HG02973 (cell line): ENCODE measurements around the gene SP8.

Experiments
- ATAC-seq: cut with Tn5 transposase; IDR thresholded peaks from one replicate; pipeline ENCODE4 v1.9.1; 2021; ENCODE audit warnings: moderate library complexity; ENCODE audit not compliant: unreplicated experiment

Gene SP8

GRCh38 chr7:20795361-20795760 lies 8.7 kb upstream of the SP8 start:
- no peak for ATAC-seq

DNA sequence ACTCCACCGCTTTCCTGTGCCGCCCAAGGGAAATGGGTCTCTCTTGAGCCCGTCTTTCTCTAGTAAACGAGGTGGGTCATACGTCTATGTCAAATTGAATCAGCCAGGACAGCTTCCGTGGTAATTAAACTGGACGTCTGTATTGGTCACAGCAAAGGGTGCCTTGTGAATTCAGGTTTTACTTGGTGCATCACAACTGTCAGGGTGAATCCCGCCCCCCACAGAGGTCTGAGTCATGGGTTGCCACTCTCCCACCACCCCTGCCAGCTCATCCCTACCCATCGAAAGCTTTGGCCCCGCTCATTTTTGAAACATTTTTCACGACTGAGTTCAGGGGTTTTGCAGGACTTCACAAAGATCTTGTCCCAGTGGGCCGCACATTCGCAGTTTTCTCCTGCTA lies 8.0 kb upstream of the SP8 start:
- ATAC-seq, result no peak

DNA sequence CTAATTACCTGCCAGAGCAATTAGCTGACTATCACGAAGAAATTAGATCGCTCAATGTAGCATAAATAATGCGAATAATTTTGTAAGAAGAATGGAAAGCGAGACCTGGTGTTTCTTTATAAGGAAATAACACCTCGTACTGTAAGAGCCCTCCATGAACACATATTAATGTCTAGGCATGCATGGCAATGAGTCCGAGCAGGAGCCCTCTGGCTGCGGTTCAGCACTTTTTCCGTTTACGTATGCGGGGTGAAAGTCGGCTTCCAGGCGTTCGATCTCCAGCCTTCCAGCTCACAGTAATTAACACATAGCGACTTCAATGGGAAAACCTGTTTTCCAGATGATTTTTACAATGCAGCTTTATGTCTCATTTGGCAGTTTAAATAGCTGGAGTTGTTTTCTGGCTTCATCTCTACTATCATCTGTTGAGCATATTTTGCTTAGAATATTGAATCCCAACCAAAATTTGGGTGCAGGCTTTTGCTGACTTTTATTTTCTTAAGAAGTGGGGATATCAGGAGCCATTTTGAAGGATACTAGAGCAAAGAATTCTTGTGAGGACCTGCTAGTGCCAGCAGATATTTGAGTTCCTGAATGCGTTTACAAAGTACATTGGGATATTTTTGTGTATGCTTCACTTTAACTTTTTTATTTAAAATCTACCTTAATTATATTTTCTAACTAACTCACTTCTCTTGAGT lies 7.2 kb upstream of the SP8 start:
- ATAC-seq, result no peak

DNA sequence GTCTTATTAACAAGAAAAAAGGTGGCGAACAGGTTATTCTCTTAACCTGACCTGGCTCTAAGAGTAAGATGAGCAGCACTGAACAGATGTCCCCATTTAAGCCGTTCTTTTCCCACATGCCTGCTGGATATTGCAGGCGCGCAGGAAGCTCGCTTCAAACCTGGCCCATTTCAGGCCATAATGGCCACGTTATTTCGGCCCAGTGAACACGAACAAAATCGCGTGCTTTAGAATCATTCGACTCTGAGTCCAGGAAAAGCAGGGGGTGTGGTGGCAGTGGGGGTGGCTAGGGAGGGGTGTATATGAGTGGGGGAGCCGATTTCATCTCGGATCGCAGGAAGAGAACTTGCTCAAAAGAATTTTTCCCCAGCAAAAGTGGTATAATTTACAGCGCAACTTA lies 6.6 kb upstream of the SP8 start:
- ATAC-seq, result no peak

- no peak for ATAC-seq
Observed at GRCh38 chr7:20791538-20792434, 5.1 kb upstream of the SP8 start.

DNA sequence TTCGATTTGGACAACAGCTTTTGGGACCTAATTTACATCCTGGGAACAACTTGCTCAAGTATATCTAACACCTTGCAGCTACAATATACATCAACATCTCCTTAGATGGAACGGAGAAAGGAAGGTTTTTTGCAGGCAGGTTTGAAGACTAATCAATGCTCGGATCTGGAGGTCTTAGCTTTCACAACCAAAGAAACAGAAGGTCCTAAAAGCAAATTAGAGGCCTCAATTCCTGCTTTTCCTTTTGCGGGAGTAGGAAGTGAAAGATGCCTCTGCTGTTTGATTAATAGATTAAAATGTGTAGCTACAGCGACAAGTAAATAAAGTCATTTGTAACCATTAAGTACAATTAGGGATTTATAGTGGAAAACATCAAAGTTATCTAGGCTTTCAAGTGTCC lies 3.7 kb upstream of the SP8 start:
- no peak for ATAC-seq

DNA sequence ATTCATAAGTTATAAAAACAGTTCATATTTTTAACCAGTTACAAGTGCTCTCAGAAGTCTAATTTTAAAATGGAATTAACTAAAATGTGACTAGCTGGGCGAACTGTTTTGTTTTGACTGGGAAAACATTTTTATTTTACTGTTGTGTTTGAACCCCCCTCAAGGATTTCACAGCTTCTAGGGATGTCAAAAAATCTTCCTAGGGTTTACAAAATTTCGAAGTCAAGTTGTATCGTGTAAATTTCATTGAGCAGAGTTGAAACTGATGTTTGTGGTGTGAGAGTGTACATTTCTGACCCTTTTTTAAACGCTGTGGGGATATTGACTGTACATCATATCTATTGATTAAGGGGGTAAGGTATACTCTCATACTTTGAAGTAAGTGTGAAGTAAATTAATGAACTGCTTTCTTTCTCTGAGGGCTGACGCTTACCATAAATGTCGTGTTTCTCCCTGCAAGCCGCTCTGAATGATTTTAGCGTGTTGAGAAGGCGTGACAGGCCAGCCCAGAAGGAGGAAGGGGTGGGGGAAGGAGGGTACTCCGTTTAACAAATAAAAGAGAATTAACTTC lies 1.8 kb upstream of the SP8 start:
- no peak for ATAC-seq

GRCh38 chr7:20787660-20788419 lies 1.2 kb upstream of the SP8 start:
- no peak for ATAC-seq

DNA sequence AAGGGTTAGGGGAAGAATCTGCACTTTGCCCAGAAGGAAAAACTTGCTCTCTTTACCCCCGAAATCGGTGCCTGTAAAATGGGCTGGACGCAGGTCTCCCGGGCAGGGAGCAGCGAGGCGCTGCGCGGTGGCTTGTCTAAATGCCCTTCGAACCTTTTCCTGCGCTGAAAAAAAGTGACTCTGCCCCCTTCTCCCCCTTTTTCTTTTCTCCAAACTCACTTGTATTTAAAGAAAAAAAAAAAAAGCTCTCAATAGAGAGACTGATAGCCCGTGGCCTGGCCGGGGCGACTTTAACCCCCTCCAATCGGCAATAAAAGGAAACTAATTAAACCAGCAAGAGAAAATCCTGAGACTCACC lies 286 bp downstream of the SP8 start:
- ATAC-seq, result no peak

- no peak for ATAC-seq
Observed at GRCh38 chr7:20786049-20786412, 655 bp downstream of the SP8 start.

GRCh38 chr7:20785157-20786048 lies 1.3 kb downstream of the SP8 start:
- no peak for ATAC-seq

DNA sequence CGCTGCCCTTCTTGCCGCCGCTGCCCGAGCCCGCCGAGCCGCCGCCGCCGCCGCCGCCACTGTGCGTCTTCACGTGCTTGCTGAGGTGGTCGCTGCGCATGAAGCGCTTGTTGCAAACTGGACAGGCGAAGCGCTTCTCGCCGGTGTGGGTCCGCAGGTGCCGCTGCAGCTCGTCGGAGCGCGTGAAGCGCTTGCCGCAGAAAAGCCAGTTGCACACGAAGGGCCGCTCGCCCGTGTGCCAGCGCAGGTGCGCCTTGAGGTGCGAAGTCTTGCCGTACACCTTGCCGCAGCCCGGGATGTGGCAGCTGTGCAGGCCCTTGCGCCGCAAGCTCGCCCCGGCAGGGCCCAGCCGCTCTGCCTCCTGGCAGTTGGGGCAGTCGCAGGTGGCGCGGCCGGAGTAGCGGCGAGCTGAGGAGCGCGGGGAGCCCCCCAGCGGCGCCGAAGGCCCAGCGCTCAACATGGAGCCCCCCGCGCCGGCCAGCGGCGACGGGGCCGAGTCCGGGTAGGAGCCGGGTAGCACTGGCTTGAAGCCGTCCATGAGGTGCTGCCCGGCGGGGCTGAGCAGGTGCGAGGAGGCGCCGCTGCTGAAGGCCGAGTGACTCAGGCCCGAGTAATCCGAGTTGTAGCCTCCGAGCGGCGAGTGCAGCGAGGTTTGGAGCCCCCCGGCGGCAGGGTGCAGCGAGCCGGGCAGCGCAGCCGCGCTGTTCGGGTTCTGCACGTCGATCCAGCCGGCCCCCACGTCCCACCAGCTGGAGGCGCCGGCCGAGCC lies 2.1 kb downstream of the SP8 start:
- ATAC-seq, result no peak

- ATAC-seq, result no peak
Observed at GRCh38 chr7:20783700-20784387, 2.8 kb downstream of the SP8 start.

GRCh38 chr7:20783125-20783699 lies 3.5 kb downstream of the SP8 start:
- no peak for ATAC-seq

- ATAC-seq, result no peak
Observed at GRCh38 chr7:20779041-20779440, 7.6 kb downstream of the SP8 start.

GRCh38 chr7:20778063-20778721 lies 8.5 kb downstream of the SP8 start:
- ATAC-seq, result peak; percentile 77

DNA sequence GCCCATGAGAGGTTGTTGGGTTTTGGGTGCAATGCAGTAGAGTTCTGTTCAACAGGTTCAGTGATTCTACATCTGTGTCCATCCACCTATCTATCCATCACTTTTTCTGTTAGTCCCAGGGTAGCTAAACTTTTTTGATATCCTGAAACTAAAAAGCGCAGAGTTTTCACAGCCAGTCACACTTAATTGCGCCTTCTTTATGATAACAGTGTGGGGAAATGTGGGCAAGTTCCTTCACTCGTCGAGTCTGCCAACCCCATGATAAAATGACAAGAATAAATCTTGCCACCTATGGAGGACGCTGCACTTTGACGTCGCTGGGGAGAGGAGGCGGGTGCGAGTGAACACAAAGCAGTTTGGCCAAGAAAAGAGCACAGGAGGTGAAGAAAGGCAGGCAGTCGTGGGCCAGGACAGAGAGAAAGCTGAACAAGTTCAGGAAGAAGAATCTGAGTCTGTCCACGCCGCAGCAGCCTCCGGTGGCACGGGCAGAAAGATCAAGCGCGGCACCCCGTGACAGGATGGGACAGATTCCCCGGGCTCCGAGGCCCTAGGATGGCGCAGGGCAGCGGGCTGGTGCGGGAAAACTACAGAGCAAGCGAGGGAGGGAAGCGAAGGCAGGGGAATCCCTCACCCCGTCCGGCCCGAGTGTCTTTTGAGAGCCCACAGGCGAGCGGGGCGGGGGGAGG lies 9.2 kb downstream of the SP8 start:
- ATAC-seq, result no peak

- no peak for ATAC-seq
Observed at GRCh38 chr7:20776942-20777341, 9.7 kb downstream of the SP8 start.
